IPS-NIHi11 (cell line): ENCODE data around the gene HECTD3.
A peak's percentile ranks its signal among the peaks of the same experiment; 100 is the strongest.
"Not testable (repeated sequence)": the region's sequence is repeated elsewhere in the genome, so short reads cannot be mapped to it uniquely, and the experiment has no call there.

Experiments
- DNase-seq: peaks from one replicate; pipeline ENCODE4 v3.0.0; 2012; ENCODE audit warnings: mixed read lengths, low spot score

HECTD3 gene

DNA sequence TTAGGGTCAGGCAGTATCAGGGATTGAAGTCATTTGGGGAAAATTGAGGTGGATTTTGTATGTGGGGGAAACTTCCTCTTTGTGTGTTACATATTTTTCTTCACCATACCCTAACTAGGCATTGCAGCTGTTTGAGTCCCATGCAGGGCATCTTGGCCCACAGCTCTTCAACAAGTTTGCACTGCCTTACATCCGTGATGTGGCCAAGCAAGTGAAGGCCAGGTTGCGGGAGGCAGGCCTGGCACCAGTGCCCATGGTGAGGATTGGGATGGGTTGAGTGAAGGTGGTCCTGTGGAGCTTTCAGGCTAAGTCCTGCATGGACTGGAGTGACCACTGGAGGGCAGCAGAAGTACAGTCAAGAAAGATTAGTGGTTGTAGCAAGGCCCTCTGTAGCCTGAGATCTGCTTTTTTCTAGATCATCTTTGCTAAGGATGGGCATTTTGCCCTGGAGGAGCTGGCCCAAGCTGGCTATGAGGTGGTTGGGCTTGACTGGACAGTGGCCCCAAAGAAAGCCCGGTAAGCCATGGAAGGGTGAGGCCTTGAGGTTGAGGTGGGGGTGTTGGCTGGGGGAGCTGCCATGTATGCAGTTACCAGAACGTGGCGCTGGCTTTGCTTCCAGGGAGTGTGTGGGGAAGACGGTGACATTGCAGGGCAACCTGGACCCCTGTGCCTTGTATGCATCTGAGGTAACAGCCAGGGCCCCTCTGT lies 3.4 kb upstream of the HECTD3 start:
- peak; percentile 78 for DNase-seq

DNA sequence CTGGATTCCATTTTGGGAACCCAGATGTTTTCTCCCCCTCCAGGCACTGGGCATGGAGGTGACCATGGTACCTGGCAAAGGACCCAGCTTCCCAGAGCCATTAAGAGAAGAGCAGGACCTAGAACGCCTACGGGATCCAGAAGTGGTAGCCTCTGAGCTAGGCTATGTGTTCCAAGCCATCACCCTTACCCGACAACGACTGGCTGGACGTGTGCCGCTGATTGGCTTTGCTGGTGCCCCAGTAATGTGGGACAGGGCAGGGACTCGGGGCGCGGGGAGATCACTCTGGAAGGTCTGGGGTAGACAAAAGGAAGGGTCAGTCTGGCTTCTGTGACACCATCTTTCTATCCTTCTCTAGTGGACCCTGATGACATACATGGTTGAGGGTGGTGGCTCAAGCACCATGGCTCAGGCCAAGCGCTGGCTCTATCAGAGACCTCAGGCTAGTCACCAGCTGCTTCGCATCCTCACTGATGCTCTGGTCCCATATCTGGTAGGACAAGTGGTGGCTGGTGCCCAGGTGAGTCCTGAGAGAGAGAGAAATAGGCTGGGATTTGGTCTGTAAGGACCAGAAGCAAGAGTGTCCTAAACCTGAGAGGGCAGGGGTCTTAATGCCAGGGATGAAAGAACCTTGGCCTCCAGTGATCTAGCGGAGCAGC lies 2.6 kb upstream of the HECTD3 start:
- no peak for DNase-seq

GRCh38 chr1:45012639-45013278 lies 1.6 kb upstream of the HECTD3 start:
- DNase-seq: peak; percentile 40

- DNase-seq: peak; percentile 95
Observed at GRCh38 chr1:45011837-45012638, 914 bp upstream of the HECTD3 start, which contains the start of gene UROD. TSS of gene UROD (plus strand) at chr1:45012254. CDS start at chr1:45012266, 12 bp downstream.

GRCh38 chr1:45009956-45010854 lies 919 bp downstream of the HECTD3 start:
- peak; percentile 62 for DNase-seq

GRCh38 chr1:45009296-45009865 lies 1.7 kb downstream of the HECTD3 start:
- no peak for DNase-seq

- no peak for DNase-seq
Observed at GRCh38 chr1:45008516-45008915, 2.6 kb downstream of the HECTD3 start.

DNA sequence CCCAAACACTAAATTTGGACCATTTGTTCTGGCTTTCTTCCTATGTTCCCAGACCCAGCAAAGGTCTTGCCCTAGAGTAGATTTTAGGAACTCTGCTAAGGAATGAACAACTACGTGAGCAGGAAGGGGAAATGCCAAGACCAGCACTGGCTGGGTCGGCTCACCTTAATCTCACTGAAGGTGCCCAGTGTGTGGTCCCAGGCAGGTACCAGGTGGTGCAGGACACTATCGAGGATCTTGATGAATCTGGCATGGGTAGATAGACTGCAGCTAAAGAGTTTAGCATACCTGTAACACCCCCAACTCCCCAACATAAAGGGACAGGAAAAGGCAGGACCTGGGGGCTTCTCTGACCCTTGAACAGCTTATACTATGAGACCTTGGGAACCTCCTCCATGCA lies 3.0 kb downstream of the HECTD3 start:
- DNase-seq: no peak

DNA sequence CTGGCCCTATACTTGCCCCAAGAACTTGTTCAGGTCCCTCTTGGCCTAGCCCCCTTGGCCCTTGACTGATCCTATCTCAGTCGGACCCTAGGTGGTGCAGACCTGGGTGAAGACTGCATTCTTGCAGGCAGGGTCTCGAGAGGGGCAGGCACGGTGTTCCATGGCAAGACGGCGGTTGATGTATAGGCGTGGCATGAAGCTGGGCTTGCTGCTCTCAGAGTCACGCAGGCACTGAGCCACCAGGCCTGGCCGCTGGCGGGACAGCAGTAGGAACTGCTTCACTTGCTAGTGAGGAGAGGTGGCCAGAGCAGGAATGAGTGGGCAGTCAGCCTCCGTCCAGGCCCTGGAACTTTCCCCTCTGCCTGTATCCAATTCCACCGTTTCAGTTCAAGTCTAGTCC lies 3.8 kb downstream of the HECTD3 start:
- no peak for DNase-seq

- no peak for DNase-seq
Observed at GRCh38 chr1:45005761-45006160, 5.4 kb downstream of the HECTD3 start.

GRCh38 chr1:45004281-45004920 lies 6.7 kb downstream of the HECTD3 start:
- DNase-seq: no peak

GRCh38 chr1:45003741-45004140 lies 7.4 kb downstream of the HECTD3 start:
- DNase-seq: no peak

GRCh38 chr1:45002650-45003645 lies 8.2 kb downstream of the HECTD3 start:
- no peak for DNase-seq

DNA sequence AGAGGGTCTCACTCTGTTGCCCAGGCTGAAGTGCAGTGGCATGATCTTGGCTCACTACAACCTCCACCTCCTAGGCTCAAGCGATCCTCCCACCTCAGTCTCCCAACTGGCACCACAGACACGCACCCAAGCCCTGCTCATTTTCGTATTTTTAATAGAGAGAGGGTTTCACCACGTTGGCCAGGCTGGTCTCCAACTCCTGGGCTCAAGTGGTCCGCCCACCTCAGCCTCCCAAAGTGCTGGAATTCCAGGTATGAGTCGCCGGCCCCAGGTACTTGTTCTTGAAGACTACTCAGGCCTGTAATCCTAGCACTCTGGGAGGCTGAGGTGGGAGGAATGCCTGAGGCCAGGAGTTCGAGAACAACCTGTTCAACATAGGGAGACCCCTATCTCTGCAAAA lies 9.5 kb downstream of the HECTD3 start:
- not testable (repeated sequence) for DNase-seq

- DNase-seq: no peak
Observed at GRCh38 chr1:45001011-45001481, 10.1 kb downstream of the HECTD3 start.

- no peak for DNase-seq
Observed at GRCh38 chr1:44999232-44999631, 11.9 kb downstream of the HECTD3 start.

DNA sequence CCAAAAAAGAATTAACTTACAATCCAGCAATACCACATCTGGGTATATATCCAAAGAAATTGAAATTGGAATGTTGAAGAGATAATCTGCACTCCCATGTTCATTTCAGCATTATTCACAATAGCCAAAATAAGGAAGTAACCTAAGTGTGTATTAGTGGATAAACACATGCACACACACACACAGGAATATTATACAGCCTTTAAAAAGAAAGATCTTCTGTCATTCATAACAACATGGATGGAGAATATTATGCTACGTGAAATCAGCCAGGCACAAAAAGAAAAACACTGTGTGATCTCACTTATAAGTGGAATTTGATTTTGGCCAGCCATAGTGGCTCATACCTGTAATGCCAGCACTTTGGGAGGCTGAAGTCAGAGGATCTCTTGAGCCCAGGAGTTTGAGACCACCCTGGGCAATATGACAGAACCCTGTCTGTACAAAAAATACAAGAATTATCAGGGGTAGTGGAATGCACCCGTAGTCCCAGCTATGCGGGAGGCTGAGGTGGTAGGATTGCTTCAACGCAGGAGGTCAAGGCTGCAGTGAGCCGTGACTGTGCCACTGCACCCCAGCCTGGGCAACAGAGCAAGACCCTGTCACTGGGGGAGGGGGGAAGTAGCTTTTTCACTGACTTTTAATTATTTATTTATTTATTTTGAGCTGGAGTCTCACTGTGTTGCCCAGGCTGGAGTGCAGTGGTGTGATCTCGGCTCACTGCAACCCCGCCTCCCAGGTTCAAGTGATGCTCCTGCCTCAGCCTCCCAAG lies 15.5 kb downstream of the HECTD3 start:
- no peak for DNase-seq

DNA sequence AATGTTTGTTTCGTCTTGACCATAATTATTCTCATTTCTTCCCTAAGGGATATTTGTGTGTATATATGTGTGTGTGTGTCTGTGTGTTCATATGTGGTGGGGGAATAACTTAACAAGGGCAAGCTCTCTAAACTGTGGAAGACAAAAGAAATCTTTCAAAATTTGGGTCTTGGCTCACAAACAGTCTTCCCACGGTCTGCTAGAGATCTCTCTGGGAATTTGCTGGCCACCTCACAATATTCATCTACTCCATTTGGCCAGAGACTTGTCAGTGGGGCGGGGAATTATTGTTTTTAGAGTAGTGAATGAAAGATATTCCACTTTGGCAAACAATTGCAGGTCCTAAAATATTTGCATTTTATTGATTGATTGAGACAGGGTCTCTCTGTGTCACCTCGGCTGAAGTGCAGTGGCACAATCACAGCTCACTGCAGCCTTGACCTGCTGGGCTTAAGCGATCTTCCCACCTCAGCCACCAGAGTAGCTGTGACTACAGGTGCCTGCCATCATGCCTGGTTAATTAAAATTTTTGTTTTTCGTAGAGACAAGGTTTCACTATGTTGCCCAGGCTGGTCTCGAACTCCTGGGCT lies 16.7 kb downstream of the HECTD3 start:
- DNase-seq: no peak
